H1 (cell line): ENCODE measurements around the gene HMGB4.

Experiments
- ATF3 ChIP-seq: IDR thresholded peaks from 2 replicates; pipeline ENCODE4 v1.6.1; 2011; ENCODE audit warnings: low read depth, mild to moderate bottlenecking, low read length; ENCODE audit not compliant: insufficient read depth
- CEBPB ChIP-seq: IDR thresholded peaks from 2 replicates; pipeline ENCODE4 v1.6.1; 2012; ENCODE audit warnings: low read depth, low read length
- CHD2 ChIP-seq: IDR thresholded peaks from 2 replicates; pipeline ENCODE4 v1.6.1; 2012; ENCODE audit warnings: low read length, improper control_type of control experiment
- CTCF ChIP-seq, 3 experiments: IDR thresholded peaks; 1 replicate in 2 of 3; 2 replicates in 1 of 3; pipeline versions ENCODE4 v1.5.1 to v1.6.1; 2011; ENCODE audit warnings: low read length in 3 of 3, mild to moderate bottlenecking in 3 of 3, inconsistent platforms in 2 of 3, low read depth in 1 of 3, moderate library complexity in 1 of 3; ENCODE audit not compliant: insufficient read depth in 1 of 3; ENCODE audit errors: control extremely low read depth in 1 of 3
- KDM5A ChIP-seq: fragments of 200-600 bp; IDR thresholded peaks from 2 replicates; pipeline ENCODE4 v1.7.1; 2012; ENCODE audit warnings: mild to moderate bottlenecking, low read length, inconsistent platforms, mixed read lengths
- MAFK ChIP-seq: IDR thresholded peaks from 2 replicates; pipeline ENCODE4 v1.6.1; 2012; ENCODE audit warnings: low read depth, mild to moderate bottlenecking, improper control_type of control experiment, low read length
- MAX ChIP-seq: IDR thresholded peaks from 2 replicates; pipeline ENCODE4 v1.6.1; 2012; ENCODE audit warnings: inconsistent platforms
- POLR2AphosphoS5 ChIP-seq: IDR thresholded peaks from 2 replicates; pipeline ENCODE4 v1.6.1; 2011; ENCODE audit warnings: low read depth, low read length
- TAF1 ChIP-seq: IDR thresholded peaks from 2 replicates; pipeline ENCODE4 v1.6.1; 2011; ENCODE audit warnings: mild to moderate bottlenecking, low read depth, low read length
- TAF7 ChIP-seq: optimal IDR thresholded peaks from 2 replicates; pipeline ENCODE3; 2011; ENCODE audit warnings: low read depth, mild to moderate bottlenecking, inconsistent platforms, low read length, moderate library complexity, borderline replicate concordance

GRCh38 chr1:33825506-33825905 lies 38.4 kb upstream of the HMGB4 start:
- TF ChIP-seq CEBPB (no peak), TAF1 (no peak), CTCF (IDR thresholded peaks at IDR 0.05; ENCODE audit: control extremely low read depth in 1 of 3, insufficient read depth in 1 of 3, low read depth in 1 of 3, low read length in 3 of 3) (no peak), POLR2AphosphoS5 (no peak), MAX (no peak), TAF7 (no peak), ATF3 (no peak), KDM5A (no peak), CHD2 (no peak), MAFK (no peak)
